Cardiac muscle cell (in vitro differentiated cells and primary cell): Measurements from ENCODE around the gene PKLR. TPM values are rescaled to one million over a fixed set of nuclear protein-coding genes. Genes with fewer than 3 reads are reported as not detected.

Experiments
- DNase-seq, 2 donors: peaks; one replicate each; pipeline versions ENCODE4 v3.0.0 to v3.0.0-alpha.2; 2010 to 2017; ENCODE audit warnings: low read depth in 1 of 2, low spot score in 1 of 2
- H3K27ac ChIP-seq: fragments of 200-600 bp; sonication (generic); 2 replicates; pipeline ENCODE4 v1.5.1; 2016
- H3K27me3 ChIP-seq: fragments of 200-600 bp; sonication (generic); 2 replicates; pipeline ENCODE4 v1.6.0; 2016; ENCODE audit warnings: control low read depth
- H3K36me3 ChIP-seq: fragments of 200-600 bp; sonication (generic); 2 replicates; pipeline ENCODE4 v1.5.1; 2016; ENCODE audit warnings: control low read depth
- H3K4me1 ChIP-seq: fragments of 200-600 bp; sonication (generic); 2 replicates; pipeline ENCODE4 v1.8.1; 2017; ENCODE audit warnings: low read depth, mild to moderate bottlenecking, mixed run types
- H3K4me3 ChIP-seq: fragments of 200-600 bp; sonication (generic); 2 replicates; pipeline ENCODE4 v1.5.1; 2016; ENCODE audit warnings: mild to moderate bottlenecking
- H3K9me3 ChIP-seq: fragments of 200-600 bp; sonication (generic); 2 replicates; pipeline ENCODE4 v1.5.1; 2017; ENCODE audit warnings: low read depth, mild to moderate bottlenecking, control low read depth
- CTCF ChIP-seq: IDR thresholded peaks from 2 replicates; pipeline ENCODE4 v1.5.1; 2012; ENCODE audit warnings: low read depth, mild to moderate bottlenecking, low read length
- polyA plus RNA-seq: library from polyadenylated mRNA; unstranded; fragments of >200 nt; fragmentation: Nextera tagmentation; extraction: Ambion mirVana; gene quantifications from 2 replicates; pipeline ENCODE4 v1.2.1, GENCODE V29; 2016
- total RNA-seq: library from RNA; depleted of rRNA; stranded (reverse); fragments of >200 nt; gene quantifications from 2 replicates; pipeline ENCODE4 v1.2.3, GENCODE V29; 2016

The PKLR gene
- total and polyA plus RNA-seq, 2 experiments from 2014 or later = 0.06 TPM; not detected in 1

DNA sequence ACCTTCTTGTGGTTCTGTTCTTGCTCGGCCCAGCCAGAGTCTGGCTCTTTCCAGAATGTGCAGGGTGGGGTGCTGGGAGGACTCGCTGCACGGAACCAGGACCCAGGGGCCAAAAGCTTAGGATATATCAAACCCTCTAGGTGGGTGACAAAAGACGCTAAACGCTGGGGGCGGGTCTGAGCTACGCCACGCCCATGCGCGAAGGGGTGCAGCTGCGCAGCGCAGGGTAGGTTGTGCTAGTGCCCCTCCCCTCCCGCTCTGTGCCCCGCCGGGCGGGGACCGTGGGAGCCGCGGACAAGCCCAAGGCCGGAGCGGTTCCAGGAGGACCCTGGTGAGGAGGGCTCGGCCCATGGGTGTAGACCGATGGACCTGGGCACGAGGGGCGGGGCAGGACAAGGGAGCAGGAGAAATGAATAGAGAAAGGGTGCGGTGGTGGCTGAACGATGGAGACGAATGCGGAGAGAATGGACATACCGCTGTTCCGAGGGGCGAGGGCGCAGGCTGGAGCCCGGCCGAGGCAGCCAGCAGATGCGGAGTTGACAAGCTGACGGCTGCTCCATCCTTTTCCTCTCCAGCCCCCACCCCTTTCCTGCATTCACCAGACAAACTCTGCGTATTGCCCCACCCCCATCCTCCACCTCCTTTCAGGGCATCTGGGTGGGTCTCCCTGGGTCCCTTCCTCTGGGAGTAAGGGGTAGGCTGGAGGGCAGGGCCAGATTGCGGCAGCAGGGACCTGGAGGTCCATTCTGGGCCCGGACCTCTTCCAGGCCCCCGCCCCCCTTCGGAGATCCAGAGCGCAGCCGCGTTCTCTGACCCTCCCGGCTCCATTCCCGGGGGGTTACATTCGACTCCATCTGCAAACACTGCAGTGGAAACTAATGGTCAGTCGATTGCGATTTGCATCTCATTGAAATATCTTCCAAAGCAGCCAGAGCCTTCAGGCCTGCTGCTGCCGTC is 19.7 kb upstream of the PKLR start, which contains the start of gene RUSC1:
Gene RUSC1 (plus strand): TSS at position 234 of the 957 bp plus-strand sequence. CDS start 880 bp downstream, outside the sequence.
- no peak within 1 kb of the TSS for H3K27ac ChIP-seq
- H3K9me3 ChIP-seq = no peaks in the 10 kb centered on the region
- TF ChIP-seq CTCF = no peak
- H3K4me1 ChIP-seq = peaks cover 8% of the 10 kb centered on the region
- DNase-seq = peak; percentile 61 to 71
- peak within 1 kb of the TSS; percentile 19 for H3K4me3 ChIP-seq
- H3K27me3 ChIP-seq = no peaks in the 10 kb centered on the region
- H3K36me3 ChIP-seq = peaks cover 8% of the 10 kb centered on the region

DNA sequence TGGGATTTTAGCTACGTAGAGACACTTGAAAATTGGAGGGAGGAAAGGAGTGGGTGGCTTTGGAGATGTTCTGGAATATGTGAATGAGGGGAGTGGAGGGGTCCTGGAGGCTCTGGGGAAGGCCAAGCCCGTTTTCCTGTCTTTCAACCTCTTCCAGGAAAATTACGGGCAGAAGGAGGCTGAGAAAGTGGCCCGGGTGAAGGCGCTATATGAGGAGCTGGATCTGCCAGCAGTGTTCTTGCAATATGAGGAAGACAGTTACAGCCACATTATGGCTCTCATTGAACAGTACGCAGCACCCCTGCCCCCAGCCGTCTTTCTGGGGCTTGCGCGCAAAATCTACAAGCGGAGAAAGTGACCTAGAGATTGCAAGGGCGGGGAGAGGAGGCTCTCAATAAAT is 19.0 kb upstream of the PKLR start:
- H3K36me3 ChIP-seq = peaks cover 8% of the 10 kb centered on the region
- no peak overlapping the region for H3K4me3 ChIP-seq
- DNase-seq = no peak
- H3K9me3 ChIP-seq = no peaks in the 10 kb centered on the region
- H3K4me1 ChIP-seq = peaks cover 6% of the 10 kb centered on the region
- H3K27me3 ChIP-seq = no peaks in the 10 kb centered on the region
- no peak overlapping the region for H3K27ac ChIP-seq
- TF ChIP-seq CTCF = no peak

DNA sequence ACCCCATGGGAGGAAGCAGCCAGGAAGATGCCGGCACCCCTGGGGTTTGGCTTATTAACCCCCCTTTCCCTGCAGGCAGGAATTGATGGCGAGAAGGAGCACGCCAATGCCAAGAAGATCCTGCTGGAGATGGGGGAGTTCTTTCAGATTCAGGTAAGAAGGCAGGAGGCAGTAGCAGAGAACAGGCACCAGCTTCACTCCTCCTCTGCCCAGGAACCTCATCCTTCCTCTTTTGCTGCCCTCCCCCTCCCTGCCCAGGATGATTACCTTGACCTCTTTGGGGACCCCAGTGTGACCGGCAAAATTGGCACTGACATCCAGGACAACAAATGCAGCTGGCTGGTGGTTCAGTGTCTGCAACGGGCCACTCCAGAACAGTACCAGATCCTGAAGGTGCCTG is 18.3 kb upstream of the PKLR start:
- H3K36me3 ChIP-seq = peaks cover 8% of the 10 kb centered on the region
- TF ChIP-seq CTCF = no peak
- DNase-seq = no peak
- no peaks in the 10 kb centered on the region for H3K9me3 ChIP-seq
- no peaks in the 10 kb centered on the region for H3K27me3 ChIP-seq
- peaks cover 5% of the 10 kb centered on the region for H3K4me1 ChIP-seq
- no peak overlapping the region for H3K27ac ChIP-seq
- no peak overlapping the region for H3K4me3 ChIP-seq

DNA sequence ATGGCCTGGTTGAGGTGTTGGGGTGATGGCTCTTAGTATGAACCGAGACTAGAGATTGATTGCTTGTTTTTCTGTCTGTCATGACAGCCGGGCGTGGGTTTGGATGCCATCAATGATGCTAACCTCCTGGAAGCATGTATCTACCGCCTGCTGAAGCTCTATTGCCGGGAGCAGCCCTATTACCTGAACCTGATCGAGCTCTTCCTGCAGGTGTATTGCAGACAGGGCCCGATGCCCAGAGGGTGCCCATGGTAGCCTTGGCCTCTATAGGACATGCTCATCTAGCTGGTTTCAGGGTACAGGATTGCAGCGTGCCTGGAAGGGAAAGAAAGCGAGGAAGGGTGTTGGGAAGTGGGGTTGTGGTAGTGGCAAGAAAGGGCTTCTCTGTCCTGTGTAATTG is 16.8 kb upstream of the PKLR start:
- DNase-seq = no peak

GRCh38 chr1:155316922-155317321 is 15.7 kb upstream of the PKLR start:
- Histone ChIP-seq H3K4me1 (no peaks in the 10 kb centered on the region), H3K9me3 (no peaks in the 10 kb centered on the region), H3K27ac (no peak overlapping the region), H3K4me3 (no peak overlapping the region), H3K27me3 (no peaks in the 10 kb centered on the region), H3K36me3 (peaks cover 17% of the 10 kb centered on the region)
- TF ChIP-seq CTCF = no peak
- DNase-seq = no peak

More for the DNA sequence above, 16.8 kb upstream of the PKLR start:
- H3K4me1 ChIP-seq = peaks cover 5% of the 10 kb centered on the region
- peaks cover 14% of the 10 kb centered on the region for H3K36me3 ChIP-seq
- H3K27me3 ChIP-seq = no peaks in the 10 kb centered on the region
- no peaks in the 10 kb centered on the region for H3K9me3 ChIP-seq
- TF ChIP-seq CTCF = no peak
- no peak overlapping the region for H3K27ac ChIP-seq
- no peak overlapping the region for H3K4me3 ChIP-seq
